ENCODE results near the gene ZNFX1.

ZNFX1 gene

GRCh38 chr20:49282584-49283171 is 4.8 kb upstream of the ZNFX1 start:
- peak overlapping the region; percentile 100 for H3K4me3 ChIP-seq (ENCODE audit: low read length)
- no peak for DNase-seq (ENCODE audit: low read depth)
- TF ChIP-seq, protein P1, sequence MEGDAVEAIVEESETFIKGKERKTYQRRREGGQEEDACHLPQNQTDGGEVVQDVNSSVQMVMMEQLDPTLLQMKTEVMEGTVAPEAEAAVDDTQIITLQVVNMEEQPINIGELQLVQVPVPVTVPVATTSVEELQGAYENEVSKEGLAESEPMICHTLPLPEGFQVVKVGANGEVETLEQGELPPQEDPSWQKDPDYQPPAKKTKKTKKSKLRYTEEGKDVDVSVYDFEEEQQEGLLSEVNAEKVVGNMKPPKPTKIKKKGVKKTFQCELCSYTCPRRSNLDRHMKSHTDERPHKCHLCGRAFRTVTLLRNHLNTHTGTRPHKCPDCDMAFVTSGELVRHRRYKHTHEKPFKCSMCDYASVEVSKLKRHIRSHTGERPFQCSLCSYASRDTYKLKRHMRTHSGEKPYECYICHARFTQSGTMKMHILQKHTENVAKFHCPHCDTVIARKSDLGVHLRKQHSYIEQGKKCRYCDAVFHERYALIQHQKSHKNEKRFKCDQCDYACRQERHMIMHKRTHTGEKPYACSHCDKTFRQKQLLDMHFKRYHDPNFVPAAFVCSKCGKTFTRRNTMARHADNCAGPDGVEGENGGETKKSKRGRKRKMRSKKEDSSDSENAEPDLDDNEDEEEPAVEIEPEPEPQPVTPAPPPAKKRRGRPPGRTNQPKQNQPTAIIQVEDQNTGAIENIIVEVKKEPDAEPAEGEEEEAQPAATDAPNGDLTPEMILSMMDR (IDR thresholded peaks at IDR 0.05; ENCODE audit: insufficient read depth, low read depth, low read length, missing control alignments) = no peak

- TF ChIP-seq, protein P1 (IDR thresholded peaks at IDR 0.05; ENCODE audit: insufficient read depth, low read depth, low read length, missing control alignments) = no peak
- H3K4me3 ChIP-seq (ENCODE audit: low read length) = peak overlapping the region; percentile 100
- DNase-seq (ENCODE audit: low read depth) = no peak
Observed at GRCh38 chr20:49281913-49282467, 4.1 kb upstream of the ZNFX1 start.

DNA sequence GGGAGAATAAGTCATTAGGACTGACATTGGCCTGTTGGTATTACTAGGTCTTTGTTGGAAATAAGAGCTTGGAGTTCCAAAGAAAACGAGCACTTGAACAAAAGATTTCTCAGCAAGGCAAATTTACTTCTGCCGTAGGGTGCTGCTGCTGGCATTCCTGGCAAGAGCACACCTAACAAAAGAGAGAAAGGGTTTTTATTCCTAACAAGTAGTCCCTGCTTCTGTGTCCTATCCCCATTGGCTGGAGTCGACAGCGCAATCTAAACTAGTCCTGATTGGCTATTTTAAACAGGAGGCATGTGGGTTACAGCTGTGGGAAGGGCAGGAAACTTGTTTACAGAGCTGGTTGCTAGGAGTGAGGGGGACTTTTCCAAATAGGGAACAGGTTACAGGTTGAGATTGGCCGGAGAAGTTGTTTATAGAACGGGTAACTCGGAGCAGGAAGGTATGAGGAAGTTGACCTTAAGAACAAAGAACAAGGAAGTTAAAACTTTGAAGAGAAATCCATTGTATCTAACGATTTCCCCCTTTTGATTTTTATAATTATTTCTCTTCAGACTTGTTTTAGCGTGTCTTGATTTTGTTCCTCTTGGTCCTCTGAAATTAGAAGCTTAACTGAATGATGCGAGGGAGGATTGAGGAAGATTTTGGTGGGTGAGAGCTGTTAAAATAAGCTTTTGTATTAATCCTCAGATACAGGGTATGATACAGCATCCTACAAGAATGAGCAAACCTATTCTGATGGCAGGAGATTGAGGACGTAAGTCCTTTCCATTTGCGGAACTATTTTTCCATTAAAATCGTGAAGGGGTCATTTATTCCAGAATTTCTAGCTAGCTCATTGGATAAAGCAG is 3.4 kb upstream of the ZNFX1 start:
- peak; percentile 78 for DNase-seq (ENCODE audit: low read depth)
- peak overlapping the region; percentile 100 for H3K4me3 ChIP-seq (ENCODE audit: low read length)
- TF ChIP-seq, protein P1 (IDR thresholded peaks at IDR 0.05; ENCODE audit: insufficient read depth, low read depth, low read length, missing control alignments) = no peak

DNA sequence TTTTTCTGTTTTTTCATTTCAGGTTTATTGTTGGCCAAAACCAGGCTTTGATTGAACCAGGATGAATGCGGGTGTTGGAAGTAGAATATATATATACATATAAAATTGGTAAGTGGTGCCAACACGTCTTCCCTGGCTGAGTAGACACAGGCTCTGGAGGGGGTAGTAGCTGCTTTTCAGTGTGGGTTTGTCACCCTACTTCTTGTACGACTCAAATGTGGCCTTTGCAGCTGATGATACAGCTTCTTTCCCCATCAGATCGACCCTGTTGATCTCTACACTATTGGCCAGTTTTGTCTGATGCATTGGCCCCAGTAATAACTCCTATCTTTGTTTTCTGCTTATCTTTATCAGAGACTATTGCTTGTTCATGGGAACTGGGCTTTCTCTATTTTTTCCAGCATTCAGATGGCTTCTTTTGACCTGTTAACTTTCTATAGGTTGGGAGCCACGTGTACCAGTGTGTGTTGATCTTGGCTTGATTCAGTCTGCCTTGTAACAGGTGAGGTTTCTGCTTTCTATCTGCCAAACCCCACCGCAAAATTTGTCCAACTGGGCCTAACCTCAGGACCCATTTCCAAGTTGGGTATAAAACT is 2.7 kb upstream of the ZNFX1 start:
- H3K4me3 ChIP-seq (ENCODE audit: low read length) = peak overlapping the region; percentile 100
- TF ChIP-seq, protein P1 (IDR thresholded peaks at IDR 0.05; ENCODE audit: insufficient read depth, low read depth, low read length, missing control alignments) = no peak
- no peak for DNase-seq (ENCODE audit: low read depth)

- DNase-seq (ENCODE audit: low read depth) = no peak
Observed at GRCh38 chr20:49279677-49280462, 2.0 kb upstream of the ZNFX1 start.

More at GRCh38 chr20:49279677-49280462, 2.0 kb upstream of the ZNFX1 start:
- peak overlapping the region; percentile 100 for H3K4me3 ChIP-seq (ENCODE audit: low read length)
- TF ChIP-seq, protein P1 (IDR thresholded peaks at IDR 0.05; ENCODE audit: insufficient read depth, low read depth, low read length, missing control alignments) = no peak

Measured in epithelial cell of esophagus (primary cell).